GM12872 (cell line): ENCODE measurements around the gene TUB.

Experiments used
- TF ChIP-seq, protein P1 (sequence below): IDR thresholded peaks from 3 replicates; pipeline ENCODE4 v1.5.1; 2011; ENCODE audit warnings: low read depth, mild to moderate bottlenecking, low read length, moderate library complexity; ENCODE audit not compliant: insufficient read depth

The TUB gene

DNA sequence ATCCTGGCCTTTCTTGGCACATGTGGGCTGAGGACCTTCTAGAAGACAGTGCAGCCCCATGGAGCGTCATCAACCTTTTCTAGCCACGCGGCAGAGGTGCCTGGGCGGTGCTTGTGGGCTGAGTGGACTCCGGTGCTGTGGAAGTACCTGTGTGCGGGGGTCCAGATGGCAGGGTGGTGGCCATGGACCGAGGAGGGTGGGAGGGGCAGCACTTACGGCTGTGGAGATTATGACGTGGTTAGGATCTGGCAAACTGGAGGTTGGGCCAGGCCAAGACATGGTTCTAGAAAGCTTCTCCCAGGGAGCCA, 2.0 kb downstream of the TUB start:
- TF ChIP-seq, protein P1, sequence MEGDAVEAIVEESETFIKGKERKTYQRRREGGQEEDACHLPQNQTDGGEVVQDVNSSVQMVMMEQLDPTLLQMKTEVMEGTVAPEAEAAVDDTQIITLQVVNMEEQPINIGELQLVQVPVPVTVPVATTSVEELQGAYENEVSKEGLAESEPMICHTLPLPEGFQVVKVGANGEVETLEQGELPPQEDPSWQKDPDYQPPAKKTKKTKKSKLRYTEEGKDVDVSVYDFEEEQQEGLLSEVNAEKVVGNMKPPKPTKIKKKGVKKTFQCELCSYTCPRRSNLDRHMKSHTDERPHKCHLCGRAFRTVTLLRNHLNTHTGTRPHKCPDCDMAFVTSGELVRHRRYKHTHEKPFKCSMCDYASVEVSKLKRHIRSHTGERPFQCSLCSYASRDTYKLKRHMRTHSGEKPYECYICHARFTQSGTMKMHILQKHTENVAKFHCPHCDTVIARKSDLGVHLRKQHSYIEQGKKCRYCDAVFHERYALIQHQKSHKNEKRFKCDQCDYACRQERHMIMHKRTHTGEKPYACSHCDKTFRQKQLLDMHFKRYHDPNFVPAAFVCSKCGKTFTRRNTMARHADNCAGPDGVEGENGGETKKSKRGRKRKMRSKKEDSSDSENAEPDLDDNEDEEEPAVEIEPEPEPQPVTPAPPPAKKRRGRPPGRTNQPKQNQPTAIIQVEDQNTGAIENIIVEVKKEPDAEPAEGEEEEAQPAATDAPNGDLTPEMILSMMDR: no peak

DNA sequence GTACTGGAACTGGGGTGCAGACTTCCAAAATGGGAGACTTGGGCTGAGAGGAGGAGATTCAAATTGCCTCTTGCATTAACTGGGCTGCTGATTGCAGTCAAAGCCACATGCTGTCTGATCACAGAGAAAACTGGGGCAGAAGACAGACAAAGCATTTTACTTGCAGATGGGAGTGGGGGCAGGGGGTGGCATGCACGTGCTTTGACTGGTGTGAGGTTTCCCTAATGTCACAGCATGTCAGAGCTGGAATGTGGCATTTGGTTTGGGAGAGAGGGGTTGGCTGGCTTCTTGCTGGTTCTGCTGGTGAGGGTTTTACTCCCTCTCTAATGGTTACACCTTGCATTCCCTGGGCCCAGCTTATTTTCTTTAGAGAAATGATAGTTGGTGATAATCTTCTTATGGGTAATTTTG, 2.9 kb downstream of the TUB start:
- TF ChIP-seq, protein P1: no peak

DNA sequence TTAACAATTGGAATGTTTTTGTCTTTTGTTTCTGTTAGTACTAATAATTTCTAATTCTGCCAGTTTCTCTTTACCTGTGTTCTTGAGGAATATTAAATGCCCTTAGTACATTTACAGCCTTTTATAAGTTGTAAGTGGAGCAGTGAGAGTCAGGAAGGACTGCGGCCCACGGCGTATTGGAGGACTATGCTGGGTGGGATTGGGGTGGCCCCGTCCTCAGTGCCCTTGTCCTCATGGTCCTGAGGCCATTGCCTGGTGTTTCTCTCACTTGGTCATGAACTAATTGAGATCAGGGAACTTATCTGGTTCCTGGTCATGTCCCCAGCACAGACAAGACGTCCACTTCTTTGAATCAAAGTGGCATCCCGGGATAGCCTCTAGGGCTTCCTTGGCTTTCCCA, 3.3 kb downstream of the TUB start:
- TF ChIP-seq, protein P1: no peak

DNA sequence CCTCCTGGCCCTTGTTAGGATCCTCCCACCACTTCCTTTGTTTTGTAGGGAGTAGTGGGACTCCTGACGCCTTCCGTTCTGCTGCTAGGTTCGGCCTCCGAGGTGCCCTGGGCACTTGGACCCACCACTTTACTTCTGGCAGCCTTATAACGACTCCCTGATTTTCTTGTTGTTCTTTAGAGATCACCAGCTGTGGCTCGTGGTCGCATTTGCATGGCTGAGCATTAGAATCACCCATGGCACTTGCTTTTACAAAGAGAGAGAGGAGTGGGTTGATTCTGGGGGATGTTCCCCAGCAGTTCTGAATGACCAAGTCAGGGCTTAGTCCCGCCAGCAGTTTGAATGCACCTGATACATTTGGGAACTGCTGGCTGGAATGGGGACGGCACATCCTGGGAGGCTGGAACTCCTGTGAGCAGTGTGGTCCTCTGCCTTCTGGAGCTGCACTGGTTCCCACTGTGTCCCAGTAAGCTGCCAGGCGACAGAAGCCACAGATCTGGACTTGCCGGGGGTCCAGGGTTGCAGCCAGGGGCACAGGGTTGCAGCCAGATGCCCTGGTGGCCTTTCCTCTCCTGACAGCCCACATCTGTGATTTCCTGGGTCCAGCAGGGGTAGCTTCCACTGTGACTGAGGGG, 4.1 kb downstream of the TUB start:
- TF ChIP-seq, protein P1: no peak

DNA sequence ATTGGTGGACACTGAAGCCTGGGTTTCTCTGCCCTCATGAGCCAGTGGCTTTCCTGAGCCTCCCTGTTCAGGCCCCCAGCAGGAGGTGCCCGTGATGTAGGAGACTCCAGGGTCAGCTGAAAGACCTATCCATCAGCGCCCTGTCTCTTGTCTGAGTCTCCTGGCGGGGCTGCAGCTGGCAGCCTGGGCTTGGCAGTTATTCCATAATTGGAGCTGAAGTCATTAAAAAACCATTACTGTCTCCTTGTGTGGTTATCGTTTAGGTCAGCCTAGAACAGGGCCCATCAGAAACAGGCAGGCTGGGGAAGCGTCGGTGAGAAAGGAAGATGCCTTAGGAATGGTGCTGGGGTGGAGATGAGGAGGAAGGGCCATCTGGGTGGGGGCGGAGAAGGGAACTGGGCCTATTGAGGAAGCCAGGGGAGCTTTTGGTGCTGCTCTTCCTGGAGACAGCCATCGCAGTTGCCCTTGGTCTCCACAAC, 5.0 kb downstream of the TUB start:
- TF ChIP-seq, protein P1: no peak

DNA sequence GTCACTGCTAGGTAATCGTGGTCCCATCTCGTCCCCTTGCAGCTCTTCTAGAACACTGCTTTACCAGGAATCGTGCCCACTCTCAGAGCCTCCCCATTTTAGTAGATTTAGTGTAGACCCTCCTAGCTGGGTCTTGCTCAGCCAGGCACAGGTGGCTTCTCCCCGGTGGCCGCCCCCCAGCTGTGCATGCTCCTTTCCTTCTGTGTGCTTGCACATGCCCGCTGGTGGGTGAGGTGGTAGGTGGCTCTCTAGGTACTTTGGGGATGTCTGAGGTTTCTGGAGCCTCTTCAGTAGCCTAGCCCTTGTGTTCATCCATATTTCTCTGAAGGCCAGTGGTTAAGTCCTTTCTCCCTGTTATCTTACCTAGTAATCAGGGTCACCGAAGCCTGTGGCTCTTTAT, 5.6 kb downstream of the TUB start:
- TF ChIP-seq, protein P1: no peak

DNA sequence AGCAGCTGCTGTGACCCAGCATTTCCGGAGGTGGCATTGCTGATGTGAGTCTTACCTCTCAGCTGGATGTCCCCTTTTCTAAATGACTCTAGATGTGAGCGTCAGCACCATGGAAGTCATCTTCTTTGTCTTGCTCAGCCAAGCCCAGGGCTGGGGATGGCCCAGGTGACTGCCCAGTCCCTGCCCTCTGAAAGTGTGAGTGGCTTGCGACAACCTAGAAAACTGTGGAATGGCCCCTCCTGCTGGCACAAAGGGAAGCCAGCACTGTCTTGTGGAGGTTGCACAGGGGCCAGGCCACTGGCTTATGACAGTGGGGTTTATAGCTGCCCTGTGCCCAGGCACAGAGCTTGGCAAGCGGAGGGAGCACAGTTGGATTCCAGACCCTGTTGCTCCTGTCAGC, 6.2 kb downstream of the TUB start:
- TF ChIP-seq, protein P1: 0 out of 3 replicates have a peak, but pooled peaks have one; percentile 23
